Epithelial cell of proximal tubule (primary cell): ENCODE results near the gene ZBTB44. TPM values are rescaled to one million over a fixed set of nuclear protein-coding genes. Genes with fewer than 3 reads are reported as not detected.
"Not testable (repeated sequence)": the region's sequence is repeated elsewhere in the genome, so short reads cannot be mapped to it uniquely, and the experiment has no call there.

Experiments used
- DNase-seq: peaks from one replicate; pipeline ENCODE4 v3.0.0-alpha.2; 2011; ENCODE audit warnings: low read depth
- H3K4me3 ChIP-seq: 2 replicates; pipeline ENCODE4 v1.5.1; 2011; ENCODE audit warnings: low read depth, mild to moderate bottlenecking, low read length
- CTCF ChIP-seq: conservative IDR thresholded peaks from 2 replicates; pipeline ENCODE4 v1.5.1; 2012; ENCODE audit warnings: low read depth, mild to moderate bottlenecking, low read length
- total RNA-seq: library from RNA; depleted of rRNA; stranded (reverse); fragments of >200 nt; gene quantifications from 2 replicates; pipeline ENCODE4 v1.2.3, GENCODE V29; 2015

ZBTB44 gene
- total RNA-seq, 1 donor from 2014 or later, result 14.8 TPM

DNA sequence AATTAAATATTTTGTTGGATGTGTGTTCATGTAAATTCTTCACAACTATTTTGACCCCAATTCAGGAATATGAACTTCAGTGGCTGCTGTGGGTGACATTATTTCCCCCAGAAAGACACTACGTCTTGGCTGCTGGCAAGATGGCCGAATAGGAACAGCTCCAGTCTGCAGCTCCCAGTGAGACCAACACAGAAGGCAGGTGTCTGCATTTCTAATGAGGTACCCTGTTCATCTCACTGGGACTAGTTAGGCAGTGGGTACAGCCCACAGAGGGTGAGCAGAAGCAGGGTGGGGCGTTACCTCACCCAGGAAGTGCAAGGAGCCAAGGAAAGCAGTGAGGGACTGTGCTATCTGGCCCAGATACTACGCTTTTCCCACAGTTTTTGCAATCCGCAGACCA lies 65.3 kb downstream of the ZBTB44 start:
- no peak for TF ChIP-seq CTCF
- no peak for DNase-seq
- H3K4me3 ChIP-seq, result no peak overlapping the region

GRCh38 chr11:130247319-130247718 lies 67.4 kb downstream of the ZBTB44 start:
- TF ChIP-seq CTCF, result no peak
- DNase-seq, result no peak
- no peak overlapping the region for H3K4me3 ChIP-seq

GRCh38 chr11:130246738-130247137 lies 68.0 kb downstream of the ZBTB44 start:
- no peak overlapping the region for H3K4me3 ChIP-seq
- no peak for TF ChIP-seq CTCF
- DNase-seq, result no peak

GRCh38 chr11:130246270-130246669 lies 68.4 kb downstream of the ZBTB44 start:
- no peak for TF ChIP-seq CTCF
- no peak overlapping the region for H3K4me3 ChIP-seq
- DNase-seq, result no peak

- not testable (repeated sequence) for H3K4me3 ChIP-seq, DNase-seq
These were observed 69.3 kb downstream of the ZBTB44 start for GRCh38 chr11:130245375-130245774.

GRCh38 chr11:130244848-130245247 lies 69.9 kb downstream of the ZBTB44 start:
- H3K4me3 ChIP-seq, result no peak overlapping the region

GRCh38 chr11:130243816-130244215 lies 70.9 kb downstream of the ZBTB44 start:
- H3K4me3 ChIP-seq, result no peak overlapping the region
- DNase-seq, result no peak
- no peak for TF ChIP-seq CTCF

More at GRCh38 chr11:130244848-130245247, 69.9 kb downstream of the ZBTB44 start:
- DNase-seq, result no peak
- no peak for TF ChIP-seq CTCF

- TF ChIP-seq CTCF, result peak; percentile 14
- no peak for DNase-seq
- H3K4me3 ChIP-seq, result no peak overlapping the region
These were observed 73.0 kb downstream of the ZBTB44 start for GRCh38 chr11:130241713-130242112.
